Right lobe of liver (tissue), 4 donors: ENCODE data around the gene POLR1A.

Experiments
- CTCF ChIP-seq, 4 donors: fragments of 200-600 bp in 3 of 4; fragments of 450-650 bp in 1 of 4; IDR thresholded peaks; one replicate each; pipeline versions ENCODE4 v1.5.1 to v1.8.0; 2016 to 2022; ENCODE audit warnings: antibody characterized with exemption in 4 of 4, mild to moderate bottlenecking in 2 of 4
- POLR2A ChIP-seq: fragments of 450-650 bp; IDR thresholded peaks from one replicate; pipeline ENCODE4 v1.6.1; 2017; ENCODE audit warnings: antibody characterized with exemption, mild to moderate bottlenecking
- donor health status: DM: no; HTN: no; CAD: no.
- donor health status: DM: no; HTN: no; CAD: no.
- donor health status: DM: no; HTN: yes; CAD: no.

GRCh38 chr2:86124683-86125082, 19.0 kb upstream of the POLR1A start:
- no peak for TF ChIP-seq CTCF (IDR thresholded peaks at IDR 0.05)
- no peak for TF ChIP-seq POLR2A
